HG03196 (cell line): ENCODE measurements around the gene KMT2A.
A peak's percentile ranks its signal among the peaks of the same experiment; 100 is the strongest.
"Not testable (repeated sequence)": the region's sequence is repeated elsewhere in the genome, so short reads cannot be mapped to it uniquely, and the experiment has no call there.

Experiments used
- ATAC-seq: cut with Tn5 transposase; IDR thresholded peaks from one replicate; pipeline ENCODE4 v1.9.1; 2021; ENCODE audit not compliant: unreplicated experiment

The KMT2A gene

GRCh38 chr11:118435893-118436624 lies at the start of gene KMT2A:
Gene KMT2A (plus strand): TSS chr11:118436492. CDS start chr11:118436513, 21 bp downstream.
- peak; percentile 64 for ATAC-seq

DNA sequence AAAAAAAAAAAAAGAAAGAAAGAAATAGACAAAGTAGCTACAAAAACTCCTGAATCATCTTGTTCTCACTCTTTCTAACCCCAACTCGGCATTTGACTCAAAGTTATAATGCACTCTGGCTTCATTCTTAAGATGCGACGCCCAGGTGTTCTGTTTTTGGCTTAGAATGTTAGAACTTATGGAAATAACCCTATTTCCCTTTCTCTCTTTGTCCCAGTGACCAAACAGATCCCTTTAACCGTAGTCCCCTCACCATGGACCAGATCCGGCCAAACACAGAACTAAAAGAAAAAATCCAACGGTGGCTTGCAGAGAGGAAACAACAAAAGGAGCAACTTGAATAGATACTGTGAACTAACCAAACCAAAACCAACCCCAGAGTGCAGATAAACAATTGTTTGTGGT lies 40.2 kb upstream of the KMT2A start:
- no peak for ATAC-seq

- no peak for ATAC-seq
Measured at GRCh38 chr11:118397448-118397847, 38.8 kb upstream of the KMT2A start.

DNA sequence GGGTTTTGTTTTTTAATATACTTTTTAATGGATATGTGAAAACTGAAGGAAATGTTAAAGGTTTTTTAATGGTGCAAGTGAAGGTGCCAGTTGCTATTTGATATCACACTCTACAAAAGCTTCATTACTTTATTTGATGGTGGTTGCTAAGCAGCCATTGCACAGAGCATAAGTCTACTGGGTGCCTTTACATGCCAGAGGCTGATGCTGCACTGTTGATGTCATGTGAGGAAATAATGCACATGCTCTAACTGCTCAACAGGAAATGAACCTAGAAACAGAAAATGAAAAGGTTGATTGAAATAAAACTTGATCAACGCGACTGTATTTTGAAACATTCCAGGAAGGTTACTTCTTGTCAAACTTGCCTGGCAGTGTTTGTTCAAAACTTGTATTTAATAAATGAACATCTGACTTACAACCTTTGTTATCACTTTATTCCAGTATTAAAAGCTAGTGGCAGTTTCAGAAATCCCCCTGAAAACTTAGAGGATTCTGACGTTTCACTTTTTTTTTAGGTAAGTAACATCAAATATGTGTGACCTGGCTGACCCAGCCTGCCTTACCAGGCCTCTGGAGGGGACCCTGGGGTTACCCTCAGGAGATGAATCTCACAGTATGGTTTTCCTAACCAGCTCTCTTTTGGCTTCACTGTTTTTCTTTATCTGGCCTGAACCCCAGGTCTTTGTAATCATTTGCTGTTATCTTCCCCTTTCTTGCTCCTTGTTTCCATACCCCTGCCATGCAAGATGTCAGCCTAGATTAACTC lies 37.3 kb upstream of the KMT2A start:
- peak; percentile 38 for ATAC-seq

DNA sequence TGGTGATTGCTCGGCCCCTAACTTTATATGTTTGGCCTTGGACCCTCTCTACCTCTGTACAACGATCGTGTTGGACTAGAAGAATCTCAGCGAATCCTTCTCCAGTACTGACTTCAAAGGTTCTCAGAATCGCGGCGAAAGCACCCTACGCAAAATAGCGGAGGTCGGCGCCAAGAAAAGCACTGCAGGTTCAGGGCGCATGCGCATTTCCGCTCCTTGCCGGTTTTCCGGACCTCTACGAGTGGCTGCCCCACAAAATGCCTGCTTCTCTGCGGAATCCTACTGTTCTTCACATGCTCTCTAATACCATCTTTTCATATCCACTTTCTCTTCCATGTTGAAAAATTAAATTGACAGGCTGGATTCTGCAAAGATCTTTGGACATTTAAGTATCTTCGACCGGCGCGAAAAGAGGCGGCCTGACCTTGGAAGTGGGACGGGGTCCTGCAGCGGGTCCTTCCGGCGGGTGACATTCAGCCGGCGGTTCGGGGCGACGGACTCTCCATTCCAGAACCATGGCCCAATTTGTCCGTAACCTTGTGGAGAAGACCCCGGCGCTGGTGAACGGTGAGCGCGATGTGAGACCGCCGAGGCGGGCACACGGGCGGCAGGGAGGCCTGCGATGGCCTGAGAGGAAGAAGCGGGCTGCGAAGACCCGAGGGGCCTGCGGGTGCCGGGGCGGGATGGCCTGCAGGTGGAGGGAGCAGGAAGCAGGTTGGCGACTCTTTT lies 35.0 kb upstream of the KMT2A start, which contains the start of gene ATP5MG:
Gene ATP5MG, plus strand, starts transcription at position 456 of the 729 bp plus-strand sequence. Its CDS starts 60 bp downstream, at position 516.
- ATAC-seq = peak; percentile 58

DNA sequence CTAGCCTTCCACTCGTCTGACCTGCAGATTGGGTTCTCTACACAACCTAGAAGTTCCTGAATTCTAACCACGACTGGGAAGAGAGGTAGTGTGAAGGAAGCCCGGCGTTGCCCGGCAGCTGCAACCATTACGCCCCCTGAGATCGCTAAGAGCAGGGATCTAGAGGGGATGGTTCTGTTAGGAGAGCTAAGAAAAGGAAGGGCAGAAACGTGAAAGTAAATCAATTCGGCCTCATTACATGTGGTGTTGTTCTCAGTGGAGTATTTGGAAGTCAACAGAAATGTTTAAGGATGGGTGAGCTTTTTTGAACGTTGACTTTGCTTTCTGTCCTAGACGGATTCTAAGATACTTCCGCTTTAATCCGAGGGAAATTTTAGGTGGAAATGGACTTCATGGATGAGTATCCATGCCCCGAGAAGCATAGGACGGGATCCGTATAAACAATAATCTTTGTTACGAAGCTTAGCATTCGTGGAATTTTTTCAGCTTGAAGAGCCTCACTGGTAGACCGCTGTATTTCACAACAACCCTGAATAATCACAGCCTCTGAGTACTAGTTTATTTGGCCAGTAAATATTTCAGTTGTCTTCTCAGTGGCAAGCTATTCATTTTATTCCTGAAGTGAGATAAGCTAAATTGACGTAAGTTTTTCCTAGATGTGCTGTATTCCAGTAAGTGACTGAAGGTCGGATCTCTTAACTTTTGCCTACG lies 34.3 kb upstream of the KMT2A start:
- ATAC-seq = peak; percentile 20

DNA sequence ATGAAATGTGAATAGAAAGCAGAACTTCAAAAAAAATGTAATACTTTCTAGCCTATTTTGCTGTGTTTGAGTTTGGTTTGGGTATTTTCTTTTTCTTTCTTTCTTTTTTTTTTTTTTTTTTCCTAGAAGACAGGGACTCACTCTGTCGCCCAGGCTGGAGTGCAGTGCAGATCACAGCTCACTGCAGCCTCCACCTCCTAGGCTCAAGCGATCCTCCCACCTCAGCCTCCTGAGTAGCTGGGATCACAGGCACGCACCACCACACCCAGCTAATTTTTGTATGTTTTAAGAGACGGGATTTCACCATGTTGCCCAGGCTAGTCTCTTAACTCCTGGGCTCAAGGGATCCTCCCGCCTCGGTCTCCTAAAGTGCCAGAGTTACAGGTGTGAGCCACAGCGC lies 33.7 kb upstream of the KMT2A start:
- not testable (repeated sequence) for ATAC-seq

DNA sequence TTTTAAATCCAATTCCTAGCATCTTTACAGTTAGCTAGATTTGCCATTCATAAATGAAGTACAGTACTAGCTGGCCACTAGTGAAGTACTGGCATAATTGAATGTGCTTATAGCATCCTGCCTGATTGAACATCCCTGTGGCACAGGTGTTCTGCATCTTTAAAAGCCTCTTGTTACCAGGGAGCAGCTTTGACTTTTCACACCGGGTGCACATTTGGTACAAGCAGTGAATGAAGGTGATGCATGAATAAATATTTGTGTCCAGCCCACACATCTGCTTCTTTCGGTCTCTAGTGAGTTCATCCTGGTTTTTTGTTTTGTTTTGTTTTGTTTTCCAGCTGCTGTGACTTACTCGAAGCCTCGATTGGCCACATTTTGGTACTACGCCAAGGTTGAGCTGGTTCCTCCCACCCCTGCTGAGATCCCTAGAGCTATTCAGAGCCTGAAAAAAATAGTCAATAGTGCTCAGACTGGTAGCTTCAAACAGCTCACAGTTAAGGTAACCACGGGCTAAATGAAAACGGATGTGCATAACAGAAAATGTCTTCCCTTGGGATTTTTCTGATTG lies 29.6 kb upstream of the KMT2A start:
- no peak for ATAC-seq

DNA sequence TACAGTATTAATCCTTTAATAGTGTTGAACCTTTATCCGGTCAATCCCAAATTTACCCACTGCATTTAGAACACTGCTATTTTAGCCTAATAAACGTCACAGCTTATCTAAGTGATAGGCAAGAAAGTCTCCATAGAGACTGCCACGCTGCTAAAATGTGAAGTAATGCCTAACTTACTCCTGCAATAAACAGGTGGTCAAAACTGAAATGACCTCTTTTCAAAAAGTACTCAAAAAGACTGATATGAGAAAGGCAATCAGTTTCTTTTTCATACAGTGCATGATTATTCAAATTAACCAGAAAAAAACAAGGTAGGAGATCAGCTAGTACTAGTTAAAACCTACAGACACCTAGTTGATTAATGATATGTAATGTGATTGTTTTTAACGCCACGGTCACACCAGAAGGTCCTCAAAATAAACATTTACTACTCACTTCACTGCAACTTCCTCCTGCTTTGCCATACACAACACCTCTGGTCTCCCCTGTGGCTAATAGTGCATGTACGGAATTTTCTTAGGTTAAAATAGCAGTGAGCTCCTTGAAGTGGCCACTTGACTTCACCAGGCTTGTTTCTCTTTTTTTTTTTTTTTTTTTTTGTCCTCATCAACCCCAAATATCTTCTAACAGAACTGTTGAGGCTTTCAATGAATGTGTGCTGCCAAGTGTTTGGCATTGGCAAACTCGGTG lies 26.1 kb upstream of the KMT2A start:
- ATAC-seq = no peak

DNA sequence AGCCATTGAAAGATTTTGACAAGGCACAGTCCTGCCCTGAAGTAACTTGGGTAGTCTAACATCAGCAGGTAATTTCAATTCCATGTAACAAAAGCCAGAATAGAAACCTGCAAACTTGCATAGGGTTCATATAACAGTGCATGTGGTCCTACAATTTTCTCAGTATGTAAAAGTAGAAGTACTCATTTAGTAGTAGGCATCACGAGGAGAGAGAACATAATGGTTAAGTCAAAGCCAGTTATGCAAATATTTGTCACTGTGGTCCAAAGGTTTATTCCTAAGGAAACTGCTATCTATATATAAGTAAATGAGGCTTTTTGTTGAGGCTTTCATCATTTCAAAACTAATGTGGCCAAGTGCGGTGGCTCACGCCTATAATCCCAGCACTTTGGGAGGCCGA lies 24.8 kb upstream of the KMT2A start:
- ATAC-seq = no peak

DNA sequence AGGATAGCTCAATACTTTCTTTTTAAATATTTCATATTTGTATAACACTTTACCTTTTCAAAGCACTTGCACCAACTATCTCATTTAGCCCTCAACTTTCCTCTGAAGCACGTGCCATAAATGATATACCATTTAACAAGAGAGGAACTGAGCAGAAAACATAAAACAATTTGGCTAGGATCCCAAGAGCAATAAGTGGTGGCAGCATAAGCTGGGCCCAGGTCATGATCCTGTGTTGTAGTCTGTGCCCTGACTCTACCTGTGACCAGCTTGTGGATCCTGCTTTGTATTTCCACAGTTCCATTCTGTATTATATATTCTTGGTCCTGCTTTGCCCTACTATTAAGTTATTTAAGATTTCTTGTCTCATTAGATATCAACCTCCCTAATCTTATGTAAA lies 23.4 kb upstream of the KMT2A start:
- no peak for ATAC-seq

GRCh38 chr11:118415062-118415738 lies 21.1 kb upstream of the KMT2A start:
- ATAC-seq = no peak

DNA sequence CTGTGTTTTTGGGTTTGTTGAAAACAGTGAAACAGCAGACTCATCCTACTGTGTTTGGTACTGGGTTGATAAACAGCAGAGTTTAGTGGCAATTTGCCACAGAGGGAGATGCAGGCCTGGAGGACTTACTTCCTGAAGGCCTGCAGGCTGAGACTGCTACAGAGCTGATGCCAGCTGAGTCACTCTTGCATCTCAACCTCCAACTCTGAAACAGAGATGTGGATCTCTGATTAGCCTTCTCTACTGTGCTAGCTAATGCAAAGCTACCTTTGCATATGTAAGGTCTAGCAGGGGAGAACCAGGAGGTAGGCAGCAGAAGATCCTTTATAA lies 20.6 kb upstream of the KMT2A start:
- no peak for ATAC-seq

DNA sequence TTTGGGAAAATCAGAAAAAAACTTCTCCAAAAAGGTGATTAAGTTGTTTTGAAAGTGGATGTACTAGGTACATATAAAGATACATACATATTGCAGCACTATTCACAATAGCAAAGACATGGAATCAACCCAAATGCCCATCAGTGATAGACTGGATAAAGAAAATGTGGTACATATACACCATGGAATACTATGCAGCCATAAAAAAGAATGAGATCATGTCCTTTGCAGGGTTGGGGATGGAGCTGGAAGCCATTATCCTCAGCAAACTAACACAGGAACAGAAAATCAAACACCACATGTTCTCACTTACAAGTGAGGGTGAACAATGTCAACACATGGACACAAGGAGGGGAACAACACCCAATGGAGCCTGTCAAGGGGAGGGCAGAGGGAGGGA lies 19.4 kb upstream of the KMT2A start:
- ATAC-seq = not testable (repeated sequence)

GRCh38 chr11:118417801-118418200 lies 18.5 kb upstream of the KMT2A start:
- ATAC-seq = no peak

- no peak for ATAC-seq
Measured at GRCh38 chr11:118418766-118419165, 17.5 kb upstream of the KMT2A start.

DNA sequence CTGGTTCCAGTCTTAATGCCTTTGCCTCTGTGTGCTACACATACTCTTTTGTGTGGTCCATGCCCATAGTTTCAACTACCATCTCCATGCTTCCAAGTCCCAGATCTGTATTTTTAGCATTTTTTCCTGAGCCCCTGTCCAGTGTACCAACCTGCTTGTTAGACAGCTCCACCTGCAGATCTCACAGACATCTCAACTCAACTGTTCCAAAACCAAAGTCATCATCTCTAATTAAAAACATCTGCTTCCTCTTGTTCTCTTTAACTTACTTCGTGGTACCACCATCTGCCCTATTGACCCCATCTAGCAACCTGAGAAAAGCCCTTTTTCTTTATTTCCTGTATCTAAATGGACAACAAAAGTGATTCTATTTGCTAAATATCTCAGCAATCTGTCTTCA lies 8.6 kb upstream of the KMT2A start:
- no peak for ATAC-seq

DNA sequence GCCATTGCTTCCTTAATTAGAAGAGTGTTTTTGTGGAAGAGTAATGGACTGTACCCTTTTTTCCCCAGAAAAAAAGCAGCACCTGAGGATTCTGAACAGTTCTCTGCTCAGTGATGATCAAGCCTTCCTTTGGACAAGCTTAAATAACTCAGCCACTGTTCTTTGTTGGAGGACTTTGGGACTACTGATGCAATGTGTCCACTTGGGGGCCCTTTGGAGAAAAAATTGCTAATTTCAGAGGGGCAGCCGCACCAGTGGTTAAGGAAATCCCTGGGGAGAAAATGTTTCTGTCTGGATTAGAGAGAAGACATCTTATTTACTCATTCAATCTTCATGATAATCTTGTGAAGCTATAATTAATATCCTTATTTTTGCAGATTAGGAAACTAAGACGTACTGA lies 5.3 kb upstream of the KMT2A start:
- ATAC-seq = no peak

- ATAC-seq = no peak
Measured at GRCh38 chr11:118434123-118434552, 2.2 kb upstream of the KMT2A start.
